Measurements from ENCODE around the gene CLASP1.

GRCh38 chr2:121451398-121451797, 197.9 kb downstream of the CLASP1 start:
- TF ChIP-seq EZH2 (IDR thresholded peaks at IDR 0.05; ENCODE audit: insufficient read depth, poor library complexity, severe bottlenecking) = no peak
- no peak for TF ChIP-seq EZH2phosphoT487 (IDR thresholded peaks at IDR 0.05; ENCODE audit: insufficient read depth, low read depth)

Data from GM23248 (cell line).